ENCODE measurements around the gene NISCH. TPM values are rescaled to one million over a fixed set of nuclear protein-coding genes. Genes with fewer than 3 reads are reported as not detected.

NISCH gene
- total and polyA plus RNA-seq, 2 donors (not counting 1 experiment from before 2014, with no cell fraction given), result 130 to 169 TPM

GRCh38 chr3:52522651-52523251 is 67.3 kb downstream of the NISCH start:
- Mint-ChIP-seq H3K27ac (no peak overlapping the region), H3K9me3 (ENCODE audit: insufficient read depth) (no peaks in the 10 kb centered on the region), H3K4me1 (no peaks in the 10 kb centered on the region), H3K27me3 (no peaks in the 10 kb centered on the region), H3K4me3 (no peak overlapping the region)
- Histone ChIP-seq H3K79me2 (ENCODE audit: control insufficient read depth, insufficient read depth, low read length) (no peaks in the 10 kb centered on the region), H3K27me3 (replicated peaks in 1 of 4; ENCODE audit: control extremely low read depth in 1 of 4, control insufficient read depth in 3 of 4, insufficient read depth in 4 of 4, low read length in 3 of 4) (no peaks in the 10 kb centered on the region), H3K4me2 (replicated peaks; ENCODE audit: low read depth, low read length, poor library complexity, severe bottlenecking) (no peak overlapping the region), H3K36me3 (replicated peaks in 1 of 2; ENCODE audit: control extremely low read depth in 1 of 2, control insufficient read depth in 1 of 2, extremely low read depth in 1 of 2, insufficient read depth in 2 of 2, low read length in 1 of 2) (no peaks in the 10 kb centered on the region), H3K4me1 (ENCODE audit: control insufficient read depth in 2 of 2, insufficient read depth in 2 of 2, low read length in 2 of 2) (no peaks in the 10 kb centered on the region), H3K9ac (ENCODE audit: low read length) (no peak overlapping the region), H4K20me1 (ENCODE audit: control insufficient read depth, insufficient read depth, low read length, poor library complexity, severe bottlenecking) (no peaks in the 10 kb centered on the region), H3K4me3 (ENCODE audit: control extremely low read depth in 1 of 5, extremely low read depth in 1 of 5, insufficient read depth in 1 of 5, low read depth in 2 of 5, low read length in 4 of 5) (no peak overlapping the region), H3K27ac (ENCODE audit: low read length in 2 of 2) (no peak overlapping the region), H3K9me3 (ENCODE audit: control extremely low read depth in 1 of 3, control insufficient read depth in 2 of 3, insufficient read depth in 1 of 3, low read length in 2 of 3) (no peaks in the 10 kb centered on the region), H2AFZ (ENCODE audit: insufficient read depth, low read depth, low read length, poor library complexity, severe bottlenecking) (no peak overlapping the region)
- CTCF ChIA-PET, result no interaction called here
- intact Hi-C loops (cut with micrococcal nuclease), result no loop called here
- DNase-seq (no peak), ATAC-seq (ENCODE audit: low read depth) (no peak)
- POLR2A ChIA-PET, result no interaction called here
- TF ChIP-seq EZH2 (IDR thresholded peaks at IDR 0.05; ENCODE audit: borderline replicate concordance, insufficient read depth, low read depth, low read length, poor library complexity, severe bottlenecking) (no peak), CTCF (IDR thresholded peaks at IDR 0.05) (no peak)
- 87% methylated on average over 14 of the region's 14 CpGs for WGBS (ENCODE audit: insufficient coverage)

GRCh38 chr3:52523386-52524257 is 68.2 kb downstream of the NISCH start:
- no peak overlapping the region for H3K27ac ChIP-seq (ENCODE audit: low read length in 2 of 2)
- no peak overlapping the region for H2AFZ ChIP-seq (ENCODE audit: insufficient read depth, low read depth, low read length, poor library complexity, severe bottlenecking)
- no peak overlapping the region for H3K9ac ChIP-seq (ENCODE audit: low read length)
- H3K27me3 Mint-ChIP-seq, result no peaks in the 10 kb centered on the region
- no peaks in the 10 kb centered on the region for H3K79me2 ChIP-seq (ENCODE audit: control insufficient read depth, insufficient read depth, low read length)
- no peaks in the 10 kb centered on the region for H3K27me3 ChIP-seq (replicated peaks in 1 of 4; ENCODE audit: control extremely low read depth in 1 of 4, control insufficient read depth in 3 of 4, insufficient read depth in 4 of 4, low read length in 3 of 4)
- no peaks in the 10 kb centered on the region for H3K9me3 ChIP-seq (ENCODE audit: control extremely low read depth in 1 of 3, control insufficient read depth in 2 of 3, insufficient read depth in 1 of 3, low read length in 2 of 3)
- no peaks in the 10 kb centered on the region for H3K9me3 Mint-ChIP-seq (ENCODE audit: insufficient read depth)
- H4K20me1 ChIP-seq (ENCODE audit: control insufficient read depth, insufficient read depth, low read length, poor library complexity, severe bottlenecking), result no peaks in the 10 kb centered on the region
- WGBS (ENCODE audit: insufficient coverage), result 94% methylated on average over 20 of the region's 26 CpGs
- H3K4me2 ChIP-seq (replicated peaks; ENCODE audit: low read depth, low read length, poor library complexity, severe bottlenecking), result no peak overlapping the region
- H3K4me3 ChIP-seq (ENCODE audit: control extremely low read depth in 1 of 5, extremely low read depth in 1 of 5, insufficient read depth in 1 of 5, low read depth in 2 of 5, low read length in 4 of 5), result no peak overlapping the region
- H3K4me1 Mint-ChIP-seq, result no peaks in the 10 kb centered on the region
- ChIA-PET POLR2A (no interaction called here), CTCF (no interaction called here)
- no peaks in the 10 kb centered on the region for H3K4me1 ChIP-seq (ENCODE audit: control insufficient read depth in 2 of 2, insufficient read depth in 2 of 2, low read length in 2 of 2)
- H3K4me3 Mint-ChIP-seq, result no peak overlapping the region
- ATAC-seq (ENCODE audit: low read depth) (no peak), DNase-seq (no peak)
- no peaks in the 10 kb centered on the region for H3K36me3 ChIP-seq (replicated peaks in 1 of 2; ENCODE audit: control extremely low read depth in 1 of 2, control insufficient read depth in 1 of 2, extremely low read depth in 1 of 2, insufficient read depth in 2 of 2, low read length in 1 of 2)
- H3K27ac Mint-ChIP-seq, result no peak overlapping the region
- intact Hi-C loops (cut with micrococcal nuclease), result no loop called here
- TF ChIP-seq CTCF (IDR thresholded peaks at IDR 0.05) (no peak), EZH2 (IDR thresholded peaks at IDR 0.05; ENCODE audit: borderline replicate concordance, insufficient read depth, low read depth, low read length, poor library complexity, severe bottlenecking) (no peak)
